SK-N-SH (cell line): ENCODE data around the gene KICS2. TPM values are rescaled to one million over a fixed set of nuclear protein-coding genes. Genes with fewer than 3 reads are reported as not detected.

Source experiments
- CTCF ChIA-PET: fragments of 300-600, 350-600 bp; formaldehyde crosslinking; extraction: SDS; loops from one replicate; lab custom pipeline; 2021; lab: Yijun Ruan, JAX
- POLR2A ChIA-PET: fragments of 350-600 bp; sonication (Branson Sonifier 250); formaldehyde crosslinking; extraction: SDS; loops from one replicate; lab custom pipeline; 2020; ENCODE audit warnings: antibody characterized with exemption, inconsistent platforms; lab: Yijun Ruan, JAX
- DNase-seq: peaks from one replicate; pipeline ENCODE4 v3.0.0; 2012
- H2AFZ ChIP-seq: fragments of 200-600 bp; sonication (generic); 2 replicates; pipeline ENCODE4 v1.8.1; 2016; ENCODE audit warnings: antibody characterized with exemption, mild to moderate bottlenecking, low read depth
- H3F3A ChIP-seq: fragments of 200-600 bp; sonication (generic); replicated peaks from 2 replicates; pipeline ENCODE3; 2016; ENCODE audit warnings: antibody characterized with exemption, mild to moderate bottlenecking; ENCODE audit not compliant: insufficient read depth
- H3K27ac ChIP-seq, 2 experiments: fragments of 200-500 bp in 1 of 2; fragments of 200-600 bp in 1 of 2; sonication (Bioruptor generic) in 1 of 2; sonication (generic), shearing (Covaris generic) in 1 of 2; 2 replicates each; pipeline versions ENCODE4 v1.5.1 to v1.6.1; 2014 to 2016; ENCODE audit warnings: low read depth in 2 of 2, inconsistent platforms in 1 of 2, low read length in 1 of 2, mild to moderate bottlenecking in 1 of 2, mixed read lengths in 1 of 2
- H3K27me3 ChIP-seq: fragments of 200-600 bp; sonication (generic), shearing (Covaris generic); 2 replicates; pipeline ENCODE4 v1.6.1; 2016; ENCODE audit warnings: mixed run types; ENCODE audit not compliant: insufficient read depth
- H3K36me3 ChIP-seq, 2 experiments: fragments of 200-500 bp in 1 of 2; fragments of 200-600 bp in 1 of 2; sonication (Bioruptor generic) in 1 of 2; sonication (generic) in 1 of 2; replicated peaks in 1 of 2; 2 replicates each; pipeline versions ENCODE3 to v1.5.1; 2014 to 2016; ENCODE audit warnings: low read length in 1 of 2, mild to moderate bottlenecking in 1 of 2; ENCODE audit not compliant: insufficient read depth in 2 of 2, control insufficient read depth in 1 of 2
- H3K4me1 ChIP-seq, 2 experiments: fragments of 200-500 bp in 1 of 2; fragments of 200-600 bp in 1 of 2; sonication (Bioruptor generic) in 1 of 2; sonication (generic), shearing (Covaris generic) in 1 of 2; 2 replicates each; pipeline versions ENCODE4 v1.5.1 to v1.6.1; 2014 to 2016; ENCODE audit warnings: low read depth in 1 of 2, low read length in 1 of 2, mixed run types in 1 of 2; ENCODE audit not compliant: insufficient read depth in 2 of 2, control insufficient read depth in 1 of 2
- H3K4me2 ChIP-seq: fragments of 200-600 bp; sonication (generic), shearing (Covaris generic); 2 replicates; pipeline ENCODE4 v1.6.1; 2017; ENCODE audit warnings: mixed run types
- H3K4me3 ChIP-seq, 2 experiments: fragments of 200-500 bp in 1 of 2; fragments of 200-600 bp in 1 of 2; sonication (Bioruptor generic) in 1 of 2; sonication (generic), shearing (Covaris generic) in 1 of 2; 2 replicates each; pipeline versions ENCODE4 v1.5.1 to v1.8.1; 2014 to 2016; ENCODE audit warnings: low read depth in 2 of 2, inconsistent platforms in 1 of 2, low read length in 1 of 2, mild to moderate bottlenecking in 1 of 2, mixed read lengths in 1 of 2, moderate library complexity in 1 of 2
- H3K79me2 ChIP-seq: fragments of 200-600 bp; sonication (generic); 2 replicates; pipeline ENCODE4 v1.8.1; 2017; ENCODE audit warnings: mild to moderate bottlenecking; ENCODE audit not compliant: insufficient read depth
- H3K9ac ChIP-seq: fragments of 200-600 bp; sonication (generic); 2 replicates; pipeline ENCODE4 v1.6.1; 2017; ENCODE audit warnings: mixed run types
- H3K9me2 ChIP-seq: fragments of 200-600 bp; sonication (generic); 2 replicates; pipeline ENCODE4 v1.6.1; 2017; ENCODE audit warnings: mixed run types
- H3K9me3 ChIP-seq: fragments of 200-600 bp; sonication (generic); 2 replicates; pipeline ENCODE4 v1.6.1; 2017; ENCODE audit warnings: mixed run types, mild to moderate bottlenecking, moderate library complexity
- H4K20me1 ChIP-seq: fragments of 200-600 bp; sonication (generic); 2 replicates; pipeline ENCODE4 v1.6.1; 2017; ENCODE audit warnings: mild to moderate bottlenecking, mixed run types; ENCODE audit not compliant: insufficient read depth
- ELF1 ChIP-seq: IDR thresholded peaks from 2 replicates; pipeline ENCODE4 v1.4.0; 2012
- IRF3 ChIP-seq: fragments of 150-350 bp; IDR thresholded peaks from 2 replicates; pipeline ENCODE4 v1.6.1; 2016; ENCODE audit warnings: mild to moderate bottlenecking, low read depth, low read length
- RAD21 ChIP-seq: IDR thresholded peaks from 2 replicates; pipeline ENCODE4 v1.6.1; 2012; ENCODE audit warnings: mild to moderate bottlenecking, low read length
- REST ChIP-seq: IDR thresholded peaks from 2 replicates; pipeline ENCODE4 v1.6.1; 2012; ENCODE audit warnings: mild to moderate bottlenecking, low read depth, low read length, moderate library complexity
- SIN3A ChIP-seq: IDR thresholded peaks from 2 replicates; pipeline ENCODE4 v1.6.1; 2012; ENCODE audit warnings: low read depth, mild to moderate bottlenecking, low read length, moderate library complexity, borderline replicate concordance
- SMC3 ChIP-seq: IDR thresholded peaks from 2 replicates; pipeline ENCODE4 v1.6.1; 2012; ENCODE audit warnings: low read depth, low read length, improper control_type of control experiment
- TAF1 ChIP-seq: IDR thresholded peaks from 2 replicates; pipeline ENCODE4 v1.6.1; 2012; ENCODE audit warnings: low read depth, mild to moderate bottlenecking, low read length, moderate library complexity, borderline replicate concordance
- USF1 ChIP-seq: IDR thresholded peaks from 2 replicates; pipeline ENCODE4 v1.4.0; 2012; ENCODE audit warnings: low read depth, borderline replicate concordance
- ZBTB33 ChIP-seq: IDR thresholded peaks from 2 replicates; pipeline ENCODE4 v1.4.0; 2012; ENCODE audit warnings: low read depth, borderline replicate concordance
- WGBS: methylation state at CpG from one replicate; pipeline ENCODE4 v1.1.6; 2017; ENCODE audit warnings: low lambda C conversion rate; 5-methylcytosine and 5-hydroxymethylcytosine counted together
- polyA plus RNA-seq, 3 experiments: library from polyadenylated mRNA; depleted of rRNA; stranded (reverse); fragments of >200 nt; gene quantifications; 2 replicates each; pipeline ENCODE4 v1.2.3, GENCODE V29; 2012

The KICS2 gene
- polyA plus RNA-seq, 1 of the 3 experiments (the other 2 are of a cell fraction), result 4.1 TPM

- CTCF ChIA-PET, result interaction anchor here (1.4 to 1.5 kb wide), 2 partner anchors 12 to 442 kb away, joined by 3 read pairs; no protein-coding TSS in a partner anchor
- POLR2A ChIA-PET, result no interaction called here
- DNase-seq, result no peak
- no peak overlapping the region for H3K27ac ChIP-seq
- no peaks in the 10 kb centered on the region for H4K20me1 ChIP-seq
- no peaks in the 10 kb centered on the region for H3F3A ChIP-seq
- H3K79me2 ChIP-seq, result no peaks in the 10 kb centered on the region
- TF ChIP-seq ZBTB33, result no peak
- no peak for TF ChIP-seq IRF3
- no peak for TF ChIP-seq USF1
- TF ChIP-seq TAF1, result no peak
- TF ChIP-seq ELF1, result no peak
- TF ChIP-seq REST, result no peak
- TF ChIP-seq RAD21, result no peak
- TF ChIP-seq SMC3, result no peak
- TF ChIP-seq SIN3A, result no peak
- TF ChIP-seq, all 33 proteins: peak for 0
- no peak overlapping the region for H2AFZ ChIP-seq
- no peaks in the 10 kb centered on the region for H3K9me3 ChIP-seq
- no peaks in the 10 kb centered on the region for H3K36me3 ChIP-seq
- no peak overlapping the region for H3K4me3 ChIP-seq
- no peak overlapping the region for H3K9ac ChIP-seq
- 7% methylated on average over 2 of the region's 2 CpGs for WGBS
- H3K4me2 ChIP-seq, result no peak overlapping the region
- no peaks in the 10 kb centered on the region for H3K4me1 ChIP-seq
- no peaks in the 10 kb centered on the region for H3K9me2 ChIP-seq
- H3K27me3 ChIP-seq, result peaks cover 5% of the 10 kb centered on the region; the same call in 1 of the 2 replicates
Measured at GRCh38 chr12:64268409-64268808, 46.3 kb upstream of the KICS2 start.
